ENCODE measurements around the gene PPP2R2C.

DNA sequence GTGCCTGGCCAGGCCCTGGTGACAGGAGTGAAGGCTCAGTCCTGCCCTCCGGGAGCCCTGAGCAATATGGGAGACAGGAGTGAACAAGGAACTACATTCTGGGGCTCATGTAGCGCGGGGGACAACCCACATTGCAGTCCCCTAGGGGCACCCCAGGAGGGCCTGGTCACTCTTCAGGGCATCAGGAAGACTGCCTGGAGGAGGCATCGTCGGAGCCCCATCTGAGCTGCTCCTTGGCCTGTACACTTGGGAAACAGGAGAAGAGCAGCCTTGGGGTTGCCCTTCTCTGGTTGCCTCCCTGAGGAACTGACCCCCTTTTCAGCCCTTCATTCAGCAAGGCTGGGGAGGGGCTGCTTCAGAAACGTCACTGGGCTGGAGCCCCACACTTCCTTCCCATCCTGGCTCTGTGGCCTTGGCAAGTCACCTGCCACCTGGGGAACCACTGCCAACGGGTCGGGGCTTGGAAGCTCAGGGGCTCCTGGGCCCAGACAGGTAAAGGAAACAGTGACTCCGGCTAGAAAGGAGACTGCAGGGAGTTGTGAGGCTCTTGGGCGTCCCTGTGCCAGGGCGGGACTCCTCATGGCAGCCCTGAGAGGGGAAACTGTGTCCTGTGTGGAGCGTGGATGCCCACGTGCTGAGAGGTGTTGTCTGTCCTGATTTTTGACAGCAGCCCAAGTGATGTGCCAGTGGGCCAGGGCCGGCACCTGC is 192.7 kb downstream of the PPP2R2C start:
- TF ChIP-seq EZH2 (IDR thresholded peaks at IDR 0.05) = no peak
- TF ChIP-seq, protein P1, sequence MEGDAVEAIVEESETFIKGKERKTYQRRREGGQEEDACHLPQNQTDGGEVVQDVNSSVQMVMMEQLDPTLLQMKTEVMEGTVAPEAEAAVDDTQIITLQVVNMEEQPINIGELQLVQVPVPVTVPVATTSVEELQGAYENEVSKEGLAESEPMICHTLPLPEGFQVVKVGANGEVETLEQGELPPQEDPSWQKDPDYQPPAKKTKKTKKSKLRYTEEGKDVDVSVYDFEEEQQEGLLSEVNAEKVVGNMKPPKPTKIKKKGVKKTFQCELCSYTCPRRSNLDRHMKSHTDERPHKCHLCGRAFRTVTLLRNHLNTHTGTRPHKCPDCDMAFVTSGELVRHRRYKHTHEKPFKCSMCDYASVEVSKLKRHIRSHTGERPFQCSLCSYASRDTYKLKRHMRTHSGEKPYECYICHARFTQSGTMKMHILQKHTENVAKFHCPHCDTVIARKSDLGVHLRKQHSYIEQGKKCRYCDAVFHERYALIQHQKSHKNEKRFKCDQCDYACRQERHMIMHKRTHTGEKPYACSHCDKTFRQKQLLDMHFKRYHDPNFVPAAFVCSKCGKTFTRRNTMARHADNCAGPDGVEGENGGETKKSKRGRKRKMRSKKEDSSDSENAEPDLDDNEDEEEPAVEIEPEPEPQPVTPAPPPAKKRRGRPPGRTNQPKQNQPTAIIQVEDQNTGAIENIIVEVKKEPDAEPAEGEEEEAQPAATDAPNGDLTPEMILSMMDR (IDR thresholded peaks at IDR 0.05 in 2 of 3, conservative IDR thresholded peaks at IDR 0.05 in 1 of 3; ENCODE audit: borderline replicate concordance in 1 of 3, insufficient read depth in 1 of 3, low read depth in 2 of 3, low read length in 2 of 3) = no peak
- TF ChIP-seq JUND (IDR thresholded peaks at IDR 0.05) = no peak
- TF ChIP-seq, protein P2, sequence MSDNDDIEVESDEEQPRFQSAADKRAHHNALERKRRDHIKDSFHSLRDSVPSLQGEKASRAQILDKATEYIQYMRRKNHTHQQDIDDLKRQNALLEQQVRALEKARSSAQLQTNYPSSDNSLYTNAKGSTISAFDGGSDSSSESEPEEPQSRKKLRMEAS (IDR thresholded peaks at IDR 0.05) = no peak
- no peak for TF ChIP-seq POLR2A (IDR thresholded peaks at IDR 0.05; ENCODE audit: borderline replicate concordance, extremely low read depth, insufficient read depth, insufficient read length)
- no peak for TF ChIP-seq SP1 (IDR thresholded peaks at IDR 0.05; ENCODE audit: low read depth)
- TF ChIP-seq POLR2AphosphoS5 (IDR thresholded peaks at IDR 0.05; ENCODE audit: low read depth, low read length) = no peak
- TF ChIP-seq RAD21 (IDR thresholded peaks at IDR 0.05; ENCODE audit: low read depth) = no peak
- TF ChIP-seq ELF1 (IDR thresholded peaks at IDR 0.05; ENCODE audit: borderline replicate concordance, low read depth) = no peak
- TF ChIP-seq CEBPB (IDR thresholded peaks at IDR 0.05; ENCODE audit: low read depth) = no peak
- no peak for TF ChIP-seq EZH2phosphoT487 (IDR thresholded peaks at IDR 0.05; ENCODE audit: borderline replicate concordance)
- TF ChIP-seq, protein P3, sequence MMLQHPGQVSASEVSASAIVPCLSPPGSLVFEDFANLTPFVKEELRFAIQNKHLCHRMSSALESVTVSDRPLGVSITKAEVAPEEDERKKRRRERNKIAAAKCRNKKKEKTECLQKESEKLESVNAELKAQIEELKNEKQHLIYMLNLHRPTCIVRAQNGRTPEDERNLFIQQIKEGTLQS (IDR thresholded peaks at IDR 0.05) = no peak

Measured in HCT116 (cell line).